Glutamatergic neuron (in vitro differentiated cells): ENCODE measurements around the gene STRN4. TPM values are rescaled to one million over a fixed set of nuclear protein-coding genes. Genes with fewer than 3 reads are reported as not detected.
A peak's percentile ranks its signal among the peaks of the same experiment; 100 is the strongest.

Experiments
- DNase-seq: peaks from one replicate; pipeline ENCODE4 v3.0.0; 2022
- H3K27ac Mint-ChIP-seq: one replicate; pipeline ENCODE4 v1.8.0; 2020; ENCODE audit warnings: mild to moderate bottlenecking, mixed read lengths, inconsistent platforms; ENCODE audit not compliant: unreplicated experiment
- H3K27me3 Mint-ChIP-seq: one replicate; pipeline ENCODE4 v1.8.0; 2020; ENCODE audit warnings: mild to moderate bottlenecking, moderate library complexity, mixed read lengths, inconsistent platforms; ENCODE audit not compliant: unreplicated experiment
- H3K36me3 Mint-ChIP-seq: one replicate; pipeline ENCODE4 v1.8.0; 2020; ENCODE audit warnings: mild to moderate bottlenecking, mixed read lengths, inconsistent platforms; ENCODE audit not compliant: unreplicated experiment
- H3K4me1 Mint-ChIP-seq: one replicate; pipeline ENCODE4 v1.8.0; 2020; ENCODE audit warnings: mild to moderate bottlenecking, low read depth, mixed read lengths, inconsistent platforms; ENCODE audit not compliant: unreplicated experiment
- H3K4me3 Mint-ChIP-seq: one replicate; pipeline ENCODE4 v1.8.0; 2020; ENCODE audit warnings: mild to moderate bottlenecking, mixed read lengths, inconsistent platforms; ENCODE audit not compliant: unreplicated experiment
- H3K9me3 Mint-ChIP-seq: one replicate; pipeline ENCODE4 v1.8.0; 2020; ENCODE audit warnings: mild to moderate bottlenecking, moderate library complexity, mixed read lengths, inconsistent platforms; ENCODE audit not compliant: unreplicated experiment
- CTCF ChIP-seq: fragments of 200-600 bp; sonication (generic); IDR thresholded peaks from one replicate; pipeline ENCODE4 v1.5.0; 2021; ENCODE audit not compliant: partially characterized antibody, unreplicated experiment
- total RNA-seq: library from RNA; stranded (reverse); fragmentation: NEBNext Ultra II Directional; extraction: Animal tissue kit (Norgen Biotek cat#: 25700); gene quantifications from one replicate; pipeline ENCODE4 v1.2.1, GENCODE V29; 2021; ENCODE audit not compliant: unreplicated experiment

The STRN4 gene
- total RNA-seq, 1 donor from 2014 or later = 117 TPM

GRCh38 chr19:46788262-46788967 lies 42.2 kb upstream of the STRN4 start, which contains the start of gene SLC1A5:
Gene SLC1A5, minus strand, starts transcription at chr19:46788594. Its CDS starts 629 bp downstream, at chr19:46787965.
- H3K27ac Mint-ChIP-seq = peak within 1 kb of the TSS; percentile 52

GRCh38 chr19:46787331-46788261 lies 41.3 kb upstream of the STRN4 start:
- peak overlapping the region; percentile 85 for H3K27ac Mint-ChIP-seq
- H3K4me3 Mint-ChIP-seq = peak overlapping the region; percentile 91
- peaks cover 5% of the 10 kb centered on the region for H3K9me3 Mint-ChIP-seq
- DNase-seq = peak; percentile 75
- no peaks in the 10 kb centered on the region for H3K36me3 Mint-ChIP-seq
- TF ChIP-seq CTCF = no peak
- peaks cover 8% of the 10 kb centered on the region for H3K4me1 Mint-ChIP-seq
- H3K27me3 Mint-ChIP-seq = peaks cover 3% of the 10 kb centered on the region

More at GRCh38 chr19:46788262-46788967, 42.2 kb upstream of the STRN4 start, which contains the start of gene SLC1A5:
- H3K27me3 Mint-ChIP-seq = peaks cover 3% of the 10 kb centered on the region
- H3K9me3 Mint-ChIP-seq = peaks cover 5% of the 10 kb centered on the region
- H3K4me3 Mint-ChIP-seq = peak within 1 kb of the TSS; percentile 91
- peaks cover 8% of the 10 kb centered on the region for H3K4me1 Mint-ChIP-seq
- H3K36me3 Mint-ChIP-seq = no peaks in the 10 kb centered on the region
- TF ChIP-seq CTCF = no peak
- peak; percentile 97 for DNase-seq

GRCh38 chr19:46787040-46787330 lies 40.7 kb upstream of the STRN4 start:
- peaks cover 6% of the 10 kb centered on the region for H3K4me1 Mint-ChIP-seq
- H3K4me3 Mint-ChIP-seq = peak overlapping the region; percentile 91
- peaks cover 3% of the 10 kb centered on the region for H3K27me3 Mint-ChIP-seq
- H3K9me3 Mint-ChIP-seq = peaks cover 5% of the 10 kb centered on the region
- no peak for TF ChIP-seq CTCF
- DNase-seq = no peak
- no peaks in the 10 kb centered on the region for H3K36me3 Mint-ChIP-seq
- peak overlapping the region; percentile 85 for H3K27ac Mint-ChIP-seq

- DNase-seq = peak; percentile 37
- Mint-ChIP-seq H3K4me3 (peak overlapping the region; percentile 91), H3K27me3 (peaks cover 3% of the 10 kb centered on the region), H3K4me1 (peaks cover 4% of the 10 kb centered on the region), H3K27ac (peak overlapping the region; percentile 39), H3K9me3 (peaks cover 5% of the 10 kb centered on the region), H3K36me3 (no peaks in the 10 kb centered on the region)
- TF ChIP-seq CTCF = no peak
Observed at GRCh38 chr19:46786236-46787039, 40.2 kb upstream of the STRN4 start.
